Middle frontal gyrus (tissue), 1 donor: ENCODE results near the gene OR2A2.

ENCODE experiments used
- DNase-seq: peaks from one replicate; pipeline ENCODE4 v3.0.0-alpha.2; 2015; ENCODE audit warnings: low spot score; ENCODE audit errors: extremely low spot score

The OR2A2 gene

DNA sequence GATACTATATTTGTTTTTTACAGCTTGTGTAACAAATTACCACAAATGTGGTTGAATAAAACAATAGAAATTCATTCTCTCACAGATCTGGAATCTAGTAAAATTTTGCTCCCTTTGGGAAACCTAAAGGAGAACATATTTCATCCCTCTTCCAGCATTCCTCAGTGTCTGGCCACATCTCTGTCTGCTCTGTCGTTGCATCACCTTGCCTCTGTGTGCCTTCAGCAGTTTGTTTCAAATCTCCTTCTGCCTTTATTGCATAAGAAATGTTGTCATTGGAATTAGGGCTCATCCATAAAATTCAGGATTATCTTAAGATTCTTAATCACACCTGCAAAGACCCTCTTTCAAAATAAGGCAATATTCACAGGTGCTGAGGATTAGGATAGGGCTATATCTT lies 28.1 kb downstream of the OR2A2 start:
- no peak for DNase-seq

DNA sequence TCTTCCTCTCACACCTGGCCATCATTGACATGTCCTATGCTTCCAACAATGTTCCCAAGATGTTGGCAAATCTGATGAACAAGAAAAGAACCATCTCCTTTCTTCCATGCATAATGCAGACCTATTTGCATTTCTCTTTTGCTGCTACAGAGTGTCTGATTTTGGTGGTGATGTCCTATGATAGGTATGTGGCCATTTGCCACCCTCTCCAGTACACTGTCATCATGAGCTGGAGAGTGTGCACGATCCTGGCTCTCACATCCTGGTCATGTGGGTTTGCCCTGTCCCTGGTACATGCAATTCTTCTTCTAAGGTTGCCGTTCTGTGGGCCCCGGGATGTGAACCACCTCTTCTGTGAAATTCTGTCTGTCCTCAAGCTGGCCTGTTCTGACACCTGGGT lies 32.8 kb downstream of the OR2A2 start:
- no peak for DNase-seq

- no peak for DNase-seq
These were observed 35.0 kb downstream of the OR2A2 start for GRCh38 chr7:144144426-144144825.

DNA sequence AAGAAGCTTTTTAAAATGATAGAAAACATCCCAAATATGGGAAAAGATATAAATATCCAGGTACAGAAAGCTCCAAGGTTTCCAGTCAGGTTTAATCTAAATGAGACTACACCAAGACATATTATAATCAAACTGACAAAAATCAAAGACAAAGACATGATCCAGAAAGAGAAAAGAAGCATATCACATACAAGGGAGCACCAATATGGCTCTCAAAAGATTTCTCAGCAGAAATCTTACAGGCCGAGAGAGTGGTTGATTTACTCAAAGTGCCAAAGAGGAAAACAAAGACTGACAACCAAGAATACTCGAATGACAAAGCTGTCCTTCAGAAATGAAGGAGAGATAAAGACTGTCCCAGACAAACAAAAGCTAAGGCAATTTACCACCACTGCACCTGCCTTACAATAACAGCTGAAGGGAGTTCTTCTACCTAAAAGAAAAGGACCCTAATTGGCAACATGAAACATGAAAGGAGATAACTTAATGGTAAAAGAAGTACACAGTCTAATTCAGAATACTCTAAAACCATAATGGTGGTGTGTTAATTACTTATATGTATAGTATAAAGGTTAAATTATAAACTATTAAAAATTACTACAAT lies 38.9 kb downstream of the OR2A2 start:
- no peak for DNase-seq

DNA sequence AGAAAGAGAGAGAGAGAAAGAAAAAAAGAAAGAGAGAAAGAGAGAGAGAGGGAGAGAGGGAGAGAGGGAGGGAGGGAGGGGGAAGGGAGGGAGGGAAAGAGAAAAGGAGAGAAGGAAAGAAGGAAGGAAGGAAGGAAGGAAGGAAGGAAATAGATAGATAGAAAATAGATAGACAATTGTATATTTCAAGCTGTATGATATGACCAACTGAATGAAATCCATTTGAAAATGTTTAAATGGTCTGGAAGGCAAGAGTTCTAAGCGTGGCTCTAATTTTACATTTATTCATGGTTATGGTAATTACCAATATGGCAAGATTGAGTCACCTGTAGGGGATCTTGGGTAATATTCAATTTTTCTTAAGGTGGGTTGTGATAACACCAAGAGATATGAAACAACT lies 49.5 kb downstream of the OR2A2 start:
- DNase-seq, result no peak
